ENCODE data around the gene GFPT2.

Gene GFPT2

GRCh38 chr5:180353048-180353979 lies at the start of gene GFPT2:
Gene GFPT2 (minus strand): TSS chr5:180353336. CDS start chr5:180353217, 119 bp downstream.
- peak; percentile 44 for DNase-seq (ENCODE audit: low read depth)
- no peak for TF ChIP-seq CTCF (IDR thresholded peaks at IDR 0.05; ENCODE audit: insufficient read depth, low read depth, low read length, missing control alignments)
- H3K4me3 ChIP-seq (ENCODE audit: low read depth, low read length), result peak within 1 kb of the TSS; percentile 34

- DNase-seq (ENCODE audit: low read depth), result no peak
- no peak overlapping the region for H3K4me3 ChIP-seq (ENCODE audit: low read depth, low read length)
- no peak for TF ChIP-seq CTCF (IDR thresholded peaks at IDR 0.05; ENCODE audit: insufficient read depth, low read depth, low read length, missing control alignments)
Measured at GRCh38 chr5:180402716-180403115, 49.6 kb upstream of the GFPT2 start.

- no peak overlapping the region for H3K4me3 ChIP-seq (ENCODE audit: low read depth, low read length)
- DNase-seq (ENCODE audit: low read depth), result no peak
- no peak for TF ChIP-seq CTCF (IDR thresholded peaks at IDR 0.05; ENCODE audit: insufficient read depth, low read depth, low read length, missing control alignments)
Measured at GRCh38 chr5:180401229-180401907, 48.2 kb upstream of the GFPT2 start.

- no peak overlapping the region for H3K4me3 ChIP-seq (ENCODE audit: low read depth, low read length)
- TF ChIP-seq CTCF (IDR thresholded peaks at IDR 0.05; ENCODE audit: insufficient read depth, low read depth, low read length, missing control alignments), result no peak
- no peak for DNase-seq (ENCODE audit: low read depth)
Measured at GRCh38 chr5:180400416-180400815, 47.3 kb upstream of the GFPT2 start.

GRCh38 chr5:180399401-180400215 lies 46.5 kb upstream of the GFPT2 start:
- DNase-seq (ENCODE audit: low read depth), result no peak
- TF ChIP-seq CTCF (IDR thresholded peaks at IDR 0.05; ENCODE audit: insufficient read depth, low read depth, low read length, missing control alignments), result no peak
- H3K4me3 ChIP-seq (ENCODE audit: low read depth, low read length), result no peak overlapping the region

- H3K4me3 ChIP-seq (ENCODE audit: low read depth, low read length), result no peak overlapping the region
- no peak for TF ChIP-seq CTCF (IDR thresholded peaks at IDR 0.05; ENCODE audit: insufficient read depth, low read depth, low read length, missing control alignments)
- DNase-seq (ENCODE audit: low read depth), result no peak
Measured at GRCh38 chr5:180396926-180397325, 43.8 kb upstream of the GFPT2 start.

Data from GM12865 (cell line).